ENCODE results near the gene AMOT. TPM values are rescaled to one million over a fixed set of nuclear protein-coding genes. Genes with fewer than 3 reads are reported as not detected.
"Not testable (repeated sequence)": the region's sequence is repeated elsewhere in the genome, so short reads cannot be mapped to it uniquely, and the experiment has no call there.

The AMOT gene
- total RNA-seq, 1 donor: 15.1 TPM

GRCh38 chrX:112867570-112867969 is 26.9 kb upstream of the AMOT start:
- DNase-seq (ENCODE audit: low read depth): no peak
- no peak overlapping the region for H3K4me3 ChIP-seq (ENCODE audit: low read depth, low read length)
- TF ChIP-seq, protein P1, sequence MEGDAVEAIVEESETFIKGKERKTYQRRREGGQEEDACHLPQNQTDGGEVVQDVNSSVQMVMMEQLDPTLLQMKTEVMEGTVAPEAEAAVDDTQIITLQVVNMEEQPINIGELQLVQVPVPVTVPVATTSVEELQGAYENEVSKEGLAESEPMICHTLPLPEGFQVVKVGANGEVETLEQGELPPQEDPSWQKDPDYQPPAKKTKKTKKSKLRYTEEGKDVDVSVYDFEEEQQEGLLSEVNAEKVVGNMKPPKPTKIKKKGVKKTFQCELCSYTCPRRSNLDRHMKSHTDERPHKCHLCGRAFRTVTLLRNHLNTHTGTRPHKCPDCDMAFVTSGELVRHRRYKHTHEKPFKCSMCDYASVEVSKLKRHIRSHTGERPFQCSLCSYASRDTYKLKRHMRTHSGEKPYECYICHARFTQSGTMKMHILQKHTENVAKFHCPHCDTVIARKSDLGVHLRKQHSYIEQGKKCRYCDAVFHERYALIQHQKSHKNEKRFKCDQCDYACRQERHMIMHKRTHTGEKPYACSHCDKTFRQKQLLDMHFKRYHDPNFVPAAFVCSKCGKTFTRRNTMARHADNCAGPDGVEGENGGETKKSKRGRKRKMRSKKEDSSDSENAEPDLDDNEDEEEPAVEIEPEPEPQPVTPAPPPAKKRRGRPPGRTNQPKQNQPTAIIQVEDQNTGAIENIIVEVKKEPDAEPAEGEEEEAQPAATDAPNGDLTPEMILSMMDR (IDR thresholded peaks at IDR 0.05; ENCODE audit: insufficient read depth, low read depth, low read length): no peak

DNA sequence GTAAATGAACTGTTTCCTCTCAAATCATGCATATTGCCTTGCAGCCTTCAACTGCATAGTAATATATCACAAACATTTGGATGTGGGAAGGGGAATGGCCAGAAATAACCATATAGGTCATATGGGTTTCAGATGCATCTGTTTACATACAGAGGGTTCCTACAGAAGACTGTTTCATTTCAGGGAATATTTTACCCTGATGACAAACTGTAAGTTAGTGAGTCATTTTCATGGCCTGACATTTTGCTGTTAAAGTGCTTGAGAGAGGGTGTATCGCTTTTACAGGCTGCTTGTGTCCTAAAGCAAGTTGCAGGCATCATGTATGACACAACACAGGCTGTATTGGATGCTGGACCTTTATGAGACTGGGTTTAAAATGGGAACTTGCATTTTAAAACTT is 25.5 kb upstream of the AMOT start:
- TF ChIP-seq, protein P1 (IDR thresholded peaks at IDR 0.05; ENCODE audit: insufficient read depth, low read depth, low read length): no peak
- H3K4me3 ChIP-seq (ENCODE audit: low read depth, low read length): no peak overlapping the region
- DNase-seq (ENCODE audit: low read depth): no peak

DNA sequence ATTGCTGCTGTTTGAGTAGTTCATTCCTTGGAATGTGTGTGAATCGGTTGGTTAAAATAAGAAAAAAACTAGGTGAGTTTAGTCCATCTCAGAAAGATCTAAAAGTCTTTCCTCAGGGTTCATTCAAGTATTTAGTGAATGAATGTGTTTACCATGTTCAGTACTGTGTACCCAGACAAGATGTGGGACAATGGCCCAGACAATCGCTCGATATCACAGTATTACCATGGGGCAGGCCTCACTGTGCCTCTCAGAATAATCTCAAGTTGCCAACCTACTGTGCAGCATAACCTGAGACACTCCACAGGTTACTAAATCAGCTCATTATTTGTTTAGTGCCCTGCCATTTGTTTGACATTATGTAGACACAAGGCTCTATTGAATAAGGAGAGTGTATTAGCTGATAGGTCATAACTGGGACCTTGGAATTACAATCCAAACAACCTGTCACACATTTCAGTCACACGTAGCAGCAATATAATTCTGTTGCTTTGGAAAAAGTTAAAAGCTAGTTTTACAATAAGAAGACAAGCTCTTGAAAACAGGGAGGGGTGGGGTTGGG is 24.9 kb upstream of the AMOT start:
- no peak for DNase-seq (ENCODE audit: low read depth)
- TF ChIP-seq, protein P1 (IDR thresholded peaks at IDR 0.05; ENCODE audit: insufficient read depth, low read depth, low read length): no peak
- H3K4me3 ChIP-seq (ENCODE audit: low read depth, low read length): no peak overlapping the region

DNA sequence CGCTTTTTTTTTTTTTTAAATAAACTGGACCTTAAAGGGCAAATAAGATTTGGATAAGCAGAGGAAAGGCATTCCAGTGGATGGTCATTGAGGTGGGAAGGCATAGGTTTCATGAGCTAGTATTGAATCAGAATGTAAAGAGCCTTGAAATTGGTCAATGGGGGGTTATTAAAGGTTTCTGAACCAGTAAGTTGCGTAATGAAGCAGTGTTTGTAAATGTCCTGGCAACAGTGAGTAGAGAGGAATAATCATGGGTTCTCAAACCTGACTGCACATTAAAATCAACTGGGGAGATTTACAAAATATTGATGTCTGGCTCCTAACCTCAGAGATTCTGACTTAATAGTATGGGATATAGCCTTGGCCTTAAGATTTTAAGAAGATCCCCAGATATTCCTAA is 23.2 kb upstream of the AMOT start:
- DNase-seq (ENCODE audit: low read depth): no peak
- no peak overlapping the region for H3K4me3 ChIP-seq (ENCODE audit: low read depth, low read length)
- TF ChIP-seq, protein P1 (IDR thresholded peaks at IDR 0.05; ENCODE audit: insufficient read depth, low read depth, low read length): no peak

DNA sequence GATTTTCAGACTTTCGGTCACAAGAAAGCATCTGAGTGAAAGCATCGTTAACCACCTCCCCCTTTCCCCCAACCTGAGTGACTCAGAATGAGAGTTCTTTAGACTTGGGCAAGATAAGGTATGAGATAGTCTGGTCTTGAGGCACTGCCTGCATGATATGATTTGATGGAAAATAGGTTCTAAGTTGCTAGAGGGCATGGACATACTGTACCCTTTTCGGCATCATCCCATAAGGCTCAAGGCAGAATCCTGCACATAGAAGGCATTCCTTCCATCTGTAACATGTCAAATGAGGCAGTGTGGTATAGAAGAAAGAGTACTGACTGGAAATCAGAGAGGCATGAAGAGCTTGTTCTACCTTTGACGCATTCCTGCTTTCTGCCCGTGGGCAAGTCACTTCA is 16.8 kb upstream of the AMOT start:
- H3K4me3 ChIP-seq (ENCODE audit: low read depth, low read length): no peak overlapping the region
- TF ChIP-seq, protein P1 (IDR thresholded peaks at IDR 0.05; ENCODE audit: insufficient read depth, low read depth, low read length): no peak
- no peak for DNase-seq (ENCODE audit: low read depth)

- DNase-seq (ENCODE audit: low read depth); H3K4me3 ChIP-seq (ENCODE audit: low read depth, low read length): not testable (repeated sequence)
Observed at GRCh38 chrX:112854901-112855300, 14.3 kb upstream of the AMOT start.

- H3K4me3 ChIP-seq (ENCODE audit: low read depth, low read length): no peak overlapping the region
- DNase-seq (ENCODE audit: low read depth): no peak
- TF ChIP-seq, protein P1 (IDR thresholded peaks at IDR 0.05; ENCODE audit: insufficient read depth, low read depth, low read length): no peak
Observed at GRCh38 chrX:112852851-112853250, 12.2 kb upstream of the AMOT start.

Measured in fibroblast of villous mesenchyme (primary cell).